Measurements from ENCODE around the gene SCAF1. TPM values are rescaled to one million over a fixed set of nuclear protein-coding genes. Genes with fewer than 3 reads are reported as not detected.

Gene SCAF1
- total RNA-seq, 2 donors from 2014 or later, result 84.8 to 94.5 TPM

DNA sequence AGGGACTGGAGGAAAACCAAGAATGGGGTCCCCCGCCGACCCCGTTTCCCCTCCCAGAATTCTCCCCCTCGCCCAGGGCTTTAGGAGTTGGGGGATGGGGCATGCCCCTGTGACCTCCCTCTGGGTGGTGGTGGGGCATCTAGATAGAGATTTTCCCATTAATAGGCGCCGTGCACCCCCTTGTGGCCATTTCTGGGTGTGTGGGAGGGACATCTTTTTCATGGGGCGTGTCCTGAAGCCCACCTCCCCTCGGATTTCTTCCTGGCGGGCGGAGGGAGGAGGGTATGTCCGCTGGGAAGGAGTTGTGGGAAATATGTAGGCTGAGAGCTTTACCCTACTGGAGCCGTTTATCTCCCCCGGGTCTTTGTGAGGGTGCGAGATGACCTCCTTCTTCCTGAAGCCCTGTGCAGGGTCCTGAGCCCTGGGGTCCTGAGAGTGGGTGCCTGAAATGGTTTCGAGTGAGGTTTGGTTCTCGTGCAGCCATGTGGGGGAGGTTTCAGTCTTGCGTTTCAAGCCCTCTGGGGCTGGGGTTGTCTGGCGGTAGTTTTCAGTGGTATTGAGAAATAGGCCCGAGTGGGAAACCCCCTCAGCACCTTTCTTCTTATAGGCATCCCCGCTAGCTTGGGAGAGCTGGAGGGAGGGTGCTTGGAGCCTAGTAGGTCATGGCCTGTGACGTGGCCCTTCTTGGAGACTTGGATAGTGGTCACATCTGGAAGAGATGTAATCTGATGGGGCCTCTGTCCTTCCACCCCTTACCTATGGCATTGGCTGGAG lies 36.1 kb downstream of the SCAF1 start:
- Histone ChIP-seq H3K9ac (ENCODE audit: extremely low read depth, low read length, poor library complexity, severe bottlenecking) (peak overlapping the region; percentile 94), H3K36me3 (ENCODE audit: control insufficient read depth, insufficient read depth, low read length) (peaks cover 21% of the 10 kb centered on the region), H3K27me3 (ENCODE audit: control insufficient read depth, insufficient read depth, low read length, poor library complexity, severe bottlenecking) (no peaks in the 10 kb centered on the region), H3K9me3 (ENCODE audit: control insufficient read depth, low read length) (no peaks in the 10 kb centered on the region), H3K27ac (ENCODE audit: low read depth, low read length) (peak overlapping the region; percentile 95), H3K4me1 (ENCODE audit: control insufficient read depth, insufficient read depth, low read length) (peaks cover 14% of the 10 kb centered on the region), H3K4me3 (ENCODE audit: low read length) (peak overlapping the region; percentile 83)
- WGBS, 2 experiments (ENCODE audit: insufficient coverage in 1 of 2, insufficient read length in 1 of 2), result 3 to 10% methylated on average over 6 to 21 of the region's 21 CpGs
- H3K4me3 Mint-ChIP-seq, result peak overlapping the region; percentile 97
- H3K4me1 Mint-ChIP-seq, result peaks cover 24% of the 10 kb centered on the region
- TF ChIP-seq, protein P1, sequence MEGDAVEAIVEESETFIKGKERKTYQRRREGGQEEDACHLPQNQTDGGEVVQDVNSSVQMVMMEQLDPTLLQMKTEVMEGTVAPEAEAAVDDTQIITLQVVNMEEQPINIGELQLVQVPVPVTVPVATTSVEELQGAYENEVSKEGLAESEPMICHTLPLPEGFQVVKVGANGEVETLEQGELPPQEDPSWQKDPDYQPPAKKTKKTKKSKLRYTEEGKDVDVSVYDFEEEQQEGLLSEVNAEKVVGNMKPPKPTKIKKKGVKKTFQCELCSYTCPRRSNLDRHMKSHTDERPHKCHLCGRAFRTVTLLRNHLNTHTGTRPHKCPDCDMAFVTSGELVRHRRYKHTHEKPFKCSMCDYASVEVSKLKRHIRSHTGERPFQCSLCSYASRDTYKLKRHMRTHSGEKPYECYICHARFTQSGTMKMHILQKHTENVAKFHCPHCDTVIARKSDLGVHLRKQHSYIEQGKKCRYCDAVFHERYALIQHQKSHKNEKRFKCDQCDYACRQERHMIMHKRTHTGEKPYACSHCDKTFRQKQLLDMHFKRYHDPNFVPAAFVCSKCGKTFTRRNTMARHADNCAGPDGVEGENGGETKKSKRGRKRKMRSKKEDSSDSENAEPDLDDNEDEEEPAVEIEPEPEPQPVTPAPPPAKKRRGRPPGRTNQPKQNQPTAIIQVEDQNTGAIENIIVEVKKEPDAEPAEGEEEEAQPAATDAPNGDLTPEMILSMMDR (conservative IDR thresholded peaks at IDR 0.05), result peak; percentile 89
- H3K9me3 Mint-ChIP-seq, result no peaks in the 10 kb centered on the region
- no peaks in the 10 kb centered on the region for H3K27me3 Mint-ChIP-seq (ENCODE audit: insufficient read depth)
- peak; percentile 97 for DNase-seq
- peak overlapping the region; percentile 93 for H3K27ac Mint-ChIP-seq
- peaks cover 22% of the 10 kb centered on the region for H3K36me3 Mint-ChIP-seq (ENCODE audit: low read depth)

DNA sequence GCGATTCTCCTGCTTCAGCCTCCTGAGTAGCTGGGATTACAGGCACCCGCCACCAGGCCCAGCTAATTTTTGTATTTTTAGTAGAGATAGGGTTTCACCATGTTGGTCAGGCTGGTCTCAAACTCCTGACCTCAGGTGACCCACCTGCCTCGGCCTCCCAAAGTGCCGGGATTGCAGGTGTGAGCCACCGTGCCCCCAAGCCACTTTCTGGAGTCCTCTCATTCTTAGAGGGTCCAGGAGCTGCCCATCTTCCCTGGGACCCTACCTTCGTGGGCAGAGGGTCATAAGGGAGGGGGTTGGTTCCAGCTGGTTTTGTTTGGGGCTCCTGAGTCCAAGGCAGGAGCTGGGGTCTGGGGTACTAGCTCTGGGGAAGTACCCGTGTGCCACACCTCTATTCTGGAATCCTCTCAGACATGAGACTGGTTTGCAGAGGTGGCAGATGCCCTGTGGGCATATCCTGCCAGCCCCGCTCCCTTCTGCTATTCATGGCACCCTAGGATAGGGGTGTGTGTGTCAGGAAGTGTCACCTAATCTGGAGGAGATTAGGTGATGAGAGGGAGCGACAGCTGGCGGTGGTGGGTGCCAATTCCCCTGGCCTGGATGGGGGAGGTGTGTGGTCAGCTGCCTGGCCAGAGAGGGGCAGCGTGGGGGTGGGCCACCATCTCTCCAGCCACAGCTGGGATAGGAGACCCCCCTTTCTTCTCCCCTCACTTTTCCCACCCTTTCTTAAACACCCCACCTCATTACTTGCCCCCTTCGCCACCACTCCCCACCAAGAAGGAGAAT lies 37.2 kb downstream of the SCAF1 start:
- Mint-ChIP-seq H3K27me3 (ENCODE audit: insufficient read depth) (no peaks in the 10 kb centered on the region), H3K36me3 (ENCODE audit: low read depth) (peaks cover 27% of the 10 kb centered on the region), H3K9me3 (no peaks in the 10 kb centered on the region), H3K27ac (peak overlapping the region; percentile 89), H3K4me3 (peak overlapping the region; percentile 97), H3K4me1 (peaks cover 24% of the 10 kb centered on the region)
- no peak overlapping the region for H3K27ac ChIP-seq (ENCODE audit: low read depth, low read length)
- TF ChIP-seq, protein P1 (conservative IDR thresholded peaks at IDR 0.05), result no peak
- no peaks in the 10 kb centered on the region for H3K9me3 ChIP-seq (ENCODE audit: control insufficient read depth, low read length)
- no peak for DNase-seq
- peaks cover 14% of the 10 kb centered on the region for H3K4me1 ChIP-seq (ENCODE audit: control insufficient read depth, insufficient read depth, low read length)
- H3K27me3 ChIP-seq (ENCODE audit: control insufficient read depth, insufficient read depth, low read length, poor library complexity, severe bottlenecking), result no peaks in the 10 kb centered on the region
- no peak overlapping the region for H3K9ac ChIP-seq (ENCODE audit: extremely low read depth, low read length, poor library complexity, severe bottlenecking)
- peak overlapping the region; percentile 83 for H3K4me3 ChIP-seq (ENCODE audit: low read length)
- WGBS, 2 experiments (ENCODE audit: insufficient coverage in 1 of 2, insufficient read length in 1 of 2), result 70 to 78% methylated on average over 4 to 10 of the region's 12 CpGs
- H3K36me3 ChIP-seq (ENCODE audit: control insufficient read depth, insufficient read depth, low read length), result peaks cover 30% of the 10 kb centered on the region

DNA sequence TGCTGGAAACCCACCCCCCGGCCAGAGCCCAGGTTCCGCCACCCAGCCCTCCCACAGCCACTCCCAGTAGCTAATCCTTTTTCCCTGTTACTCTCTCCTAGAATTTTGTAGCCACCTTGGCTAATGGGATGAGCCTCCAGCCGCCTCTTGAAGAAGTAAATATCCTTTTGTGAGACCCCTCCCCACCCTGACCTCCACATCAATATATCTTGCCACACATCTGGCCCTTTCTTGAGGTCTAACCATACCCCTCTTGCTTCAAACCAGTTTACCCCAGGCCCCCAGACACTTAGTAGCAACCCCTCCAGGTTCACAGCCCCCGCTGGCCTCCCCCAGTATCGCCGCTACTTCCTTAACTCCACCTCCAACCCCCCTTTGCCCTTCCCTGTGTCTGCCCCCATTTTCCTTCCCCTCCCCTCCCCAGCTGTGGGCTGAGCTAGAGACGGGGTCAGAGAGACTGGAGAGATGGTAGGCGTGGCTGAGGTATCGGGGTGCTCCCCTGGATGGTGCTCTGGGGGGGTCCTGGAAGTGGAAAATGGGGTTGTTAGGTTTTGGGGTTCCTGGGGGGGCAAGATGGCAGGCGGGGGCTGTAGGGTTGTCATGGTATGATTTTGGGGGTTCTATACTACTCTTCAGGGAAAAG lies 37.9 kb downstream of the SCAF1 start:
- WGBS, 2 experiments (ENCODE audit: insufficient coverage in 1 of 2, insufficient read length in 1 of 2), result 22 to 53% methylated on average over 1 to 10 of the region's 10 CpGs
- no peaks in the 10 kb centered on the region for H3K27me3 Mint-ChIP-seq (ENCODE audit: insufficient read depth)
- H3K9me3 ChIP-seq (ENCODE audit: control insufficient read depth, low read length), result no peaks in the 10 kb centered on the region
- H3K36me3 ChIP-seq (ENCODE audit: control insufficient read depth, insufficient read depth, low read length), result peaks cover 38% of the 10 kb centered on the region
- H3K4me3 Mint-ChIP-seq, result peak overlapping the region; percentile 97
- DNase-seq, result peak; percentile 62
- H3K9me3 Mint-ChIP-seq, result no peaks in the 10 kb centered on the region
- peaks cover 31% of the 10 kb centered on the region for H3K36me3 Mint-ChIP-seq (ENCODE audit: low read depth)
- H3K27ac Mint-ChIP-seq, result peak overlapping the region; percentile 89
- peak overlapping the region; percentile 2 for H3K9ac ChIP-seq (ENCODE audit: extremely low read depth, low read length, poor library complexity, severe bottlenecking)
- H3K4me1 ChIP-seq (ENCODE audit: control insufficient read depth, insufficient read depth, low read length), result peaks cover 14% of the 10 kb centered on the region
- H3K4me1 Mint-ChIP-seq, result peaks cover 24% of the 10 kb centered on the region
- H3K27me3 ChIP-seq (ENCODE audit: control insufficient read depth, insufficient read depth, low read length, poor library complexity, severe bottlenecking), result no peaks in the 10 kb centered on the region
- peak overlapping the region; percentile 68 for H3K27ac ChIP-seq (ENCODE audit: low read depth, low read length)
- peak overlapping the region; percentile 83 for H3K4me3 ChIP-seq (ENCODE audit: low read length)
- TF ChIP-seq, protein P1 (conservative IDR thresholded peaks at IDR 0.05), result no peak

Measured in endodermal cell (in vitro differentiated cells).